Calu3 (cell line): ENCODE measurements around the gene UTP3. TPM values are rescaled to one million over a fixed set of nuclear protein-coding genes. Genes with fewer than 3 reads are reported as not detected.
"Not testable (repeated sequence)": the region's sequence is repeated elsewhere in the genome, so short reads cannot be mapped to it uniquely, and the experiment has no call there.

Source experiments
- BruUV-seq: library from RNA; stranded (reverse); fragments of 400-500 nt; replicated peaks from 2 replicates; lab custom pipeline; 2021; lab: Mats Ljungman, UMichigan
- CTCF ChIA-PET: fragments of 300-600 bp; sonication (Branson Sonifier 250); formaldehyde crosslinking; loops from one replicate; lab custom pipeline; 2022; ENCODE audit warnings: antibody characterized with exemption; lab: Charles Lee
- DNase-seq: peaks from one replicate; pipeline ENCODE4 v3.0.0; 2022
- H3K27ac Mint-ChIP-seq: one replicate; pipeline ENCODE4 v1.8.0; 2022; ENCODE audit warnings: mixed read lengths; ENCODE audit not compliant: unreplicated experiment
- H3K27me3 Mint-ChIP-seq: one replicate; pipeline ENCODE4 v1.8.0; 2022; ENCODE audit warnings: mixed read lengths; ENCODE audit not compliant: unreplicated experiment
- H3K36me3 Mint-ChIP-seq: one replicate; pipeline ENCODE4 v1.8.0; 2022; ENCODE audit warnings: mild to moderate bottlenecking, moderate library complexity, mixed read lengths; ENCODE audit not compliant: insufficient read depth, unreplicated experiment
- H3K4me1 Mint-ChIP-seq: one replicate; pipeline ENCODE4 v1.8.0; 2022; ENCODE audit warnings: mild to moderate bottlenecking, low read depth, mixed read lengths; ENCODE audit not compliant: unreplicated experiment
- H3K4me3 Mint-ChIP-seq: one replicate; pipeline ENCODE4 v1.8.0; 2022; ENCODE audit warnings: mild to moderate bottlenecking, low read depth, moderate library complexity, mixed read lengths; ENCODE audit not compliant: unreplicated experiment
- H3K9me3 Mint-ChIP-seq: one replicate; pipeline ENCODE4 v1.8.0; 2022; ENCODE audit warnings: low read depth, mixed read lengths; ENCODE audit not compliant: unreplicated experiment
- intact Hi-C: fragments of 100-400 bp; cut with micrococcal nuclease; formaldehyde crosslinking; loops from one replicate; pipeline ENCODE4 v1.10.0; 2022; ENCODE audit not compliant: unreplicated experiment
- total RNA-seq: library from RNA; stranded (reverse); gene quantifications from 2 replicates; pipeline ENCODE4 v1.2.3, GENCODE V29; 2022
- TF ChIP-seq, protein P1 (sequence below): fragments of 200-600 bp; IDR thresholded peaks from one replicate; pipeline ENCODE4 v1.8.0; 2022; ENCODE audit warnings: antibody characterized with exemption; ENCODE audit not compliant: unreplicated experiment

Gene UTP3
- total RNA-seq, 1 experiment from 2014 or later = 22.2 TPM

DNA sequence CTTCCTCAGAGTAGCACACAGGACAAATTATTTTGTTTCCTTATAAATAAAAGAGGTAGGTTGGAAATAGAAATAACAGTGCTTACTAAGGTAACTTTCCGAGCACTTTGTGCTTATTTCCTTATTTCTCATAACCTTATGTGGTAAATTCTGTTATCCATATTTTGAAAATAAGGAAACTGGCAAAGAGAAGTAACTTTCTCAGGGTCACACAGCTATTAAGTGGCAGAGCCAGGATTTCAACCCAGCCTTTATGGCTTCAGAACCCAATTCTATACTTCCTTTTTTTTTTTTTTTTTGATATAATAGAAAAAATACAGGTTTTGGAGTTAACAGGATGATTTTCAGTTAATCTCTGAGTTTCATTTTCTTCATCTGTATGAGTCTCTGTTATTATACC, 3.3 kb downstream of the UTP3 start:
- H3K4me3 Mint-ChIP-seq = no peak overlapping the region
- no peak overlapping the region for H3K27ac Mint-ChIP-seq
- H3K27me3 Mint-ChIP-seq = no peaks in the 10 kb centered on the region
- peaks cover 40% of the 10 kb centered on the region for H3K36me3 Mint-ChIP-seq
- CTCF ChIA-PET = no interaction called here
- peaks cover 13% of the 10 kb centered on the region for H3K4me1 Mint-ChIP-seq
- BruUV-seq = no TSS peak
- no peaks in the 10 kb centered on the region for H3K9me3 Mint-ChIP-seq
- TF ChIP-seq, protein P1, sequence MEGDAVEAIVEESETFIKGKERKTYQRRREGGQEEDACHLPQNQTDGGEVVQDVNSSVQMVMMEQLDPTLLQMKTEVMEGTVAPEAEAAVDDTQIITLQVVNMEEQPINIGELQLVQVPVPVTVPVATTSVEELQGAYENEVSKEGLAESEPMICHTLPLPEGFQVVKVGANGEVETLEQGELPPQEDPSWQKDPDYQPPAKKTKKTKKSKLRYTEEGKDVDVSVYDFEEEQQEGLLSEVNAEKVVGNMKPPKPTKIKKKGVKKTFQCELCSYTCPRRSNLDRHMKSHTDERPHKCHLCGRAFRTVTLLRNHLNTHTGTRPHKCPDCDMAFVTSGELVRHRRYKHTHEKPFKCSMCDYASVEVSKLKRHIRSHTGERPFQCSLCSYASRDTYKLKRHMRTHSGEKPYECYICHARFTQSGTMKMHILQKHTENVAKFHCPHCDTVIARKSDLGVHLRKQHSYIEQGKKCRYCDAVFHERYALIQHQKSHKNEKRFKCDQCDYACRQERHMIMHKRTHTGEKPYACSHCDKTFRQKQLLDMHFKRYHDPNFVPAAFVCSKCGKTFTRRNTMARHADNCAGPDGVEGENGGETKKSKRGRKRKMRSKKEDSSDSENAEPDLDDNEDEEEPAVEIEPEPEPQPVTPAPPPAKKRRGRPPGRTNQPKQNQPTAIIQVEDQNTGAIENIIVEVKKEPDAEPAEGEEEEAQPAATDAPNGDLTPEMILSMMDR = no peak
- DNase-seq = no peak
- intact Hi-C loops = no loop called here

- CTCF ChIA-PET, H3K4me1 Mint-ChIP-seq, BruUV-seq, H3K4me3 Mint-ChIP-seq, H3K27me3 Mint-ChIP-seq, DNase-seq, intact Hi-C loops, H3K9me3 Mint-ChIP-seq, H3K27ac Mint-ChIP-seq: not testable (repeated sequence)
- H3K36me3 Mint-ChIP-seq = peaks cover 18% of the 10 kb centered on the region
These were observed 6.3 kb downstream of the UTP3 start for GRCh38 chr4:70694633-70695032.

GRCh38 chr4:70698435-70698834, 10.1 kb downstream of the UTP3 start:
- H3K27ac Mint-ChIP-seq, H3K4me1 Mint-ChIP-seq, DNase-seq, intact Hi-C loops, BruUV-seq, H3K36me3 Mint-ChIP-seq, H3K9me3 Mint-ChIP-seq, H3K27me3 Mint-ChIP-seq, CTCF ChIA-PET, H3K4me3 Mint-ChIP-seq: not testable (repeated sequence)

DNA sequence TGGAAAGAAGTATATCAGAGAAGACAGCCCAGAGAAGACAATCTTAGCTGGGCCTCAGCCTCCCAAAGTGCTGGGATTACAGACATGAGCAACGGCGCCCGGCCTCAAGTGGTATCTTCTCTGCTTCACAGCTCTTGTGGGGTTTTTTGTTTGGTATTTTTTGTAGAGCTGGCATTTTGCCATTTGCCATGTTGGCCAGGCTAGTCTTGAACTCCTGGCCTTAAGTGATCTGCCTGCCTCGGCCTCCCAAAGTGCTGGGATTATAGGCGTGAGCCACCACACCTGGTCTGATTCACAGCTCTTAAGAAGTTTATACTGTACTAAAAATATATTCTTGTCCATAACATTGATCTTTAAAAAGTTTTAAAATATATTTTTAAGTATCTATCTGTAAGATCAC, 12.4 kb downstream of the UTP3 start:
- CTCF ChIA-PET = no interaction called here
- Mint-ChIP-seq H3K27me3 (no peaks in the 10 kb centered on the region), H3K9me3 (no peaks in the 10 kb centered on the region), H3K4me1 (no peaks in the 10 kb centered on the region), H3K4me3 (no peak overlapping the region), H3K27ac (no peak overlapping the region), H3K36me3 (peaks cover 17% of the 10 kb centered on the region)
- no peak for DNase-seq
- BruUV-seq = no TSS peak
- intact Hi-C loops = loop anchor here (10.0 kb wide), 1 partner anchor 134 kb away; the partner anchor contains the start of gene GRSF1
- TF ChIP-seq, protein P1 = no peak

- H3K27me3 Mint-ChIP-seq = no peaks in the 10 kb centered on the region
- DNase-seq = no peak
- H3K4me1 Mint-ChIP-seq = no peaks in the 10 kb centered on the region
- H3K4me3 Mint-ChIP-seq = no peak overlapping the region
- peaks cover 20% of the 10 kb centered on the region for H3K36me3 Mint-ChIP-seq
- TF ChIP-seq, protein P1 = no peak
- no TSS peak for BruUV-seq
- intact Hi-C loops = loop anchor here (10.0 kb wide), 1 partner anchor 134 kb away; the partner anchor contains the start of gene GRSF1
- H3K9me3 Mint-ChIP-seq = no peaks in the 10 kb centered on the region
- H3K27ac Mint-ChIP-seq = no peak overlapping the region
- CTCF ChIA-PET = no interaction called here
These were observed 12.9 kb downstream of the UTP3 start for GRCh38 chr4:70701271-70701670.

DNA sequence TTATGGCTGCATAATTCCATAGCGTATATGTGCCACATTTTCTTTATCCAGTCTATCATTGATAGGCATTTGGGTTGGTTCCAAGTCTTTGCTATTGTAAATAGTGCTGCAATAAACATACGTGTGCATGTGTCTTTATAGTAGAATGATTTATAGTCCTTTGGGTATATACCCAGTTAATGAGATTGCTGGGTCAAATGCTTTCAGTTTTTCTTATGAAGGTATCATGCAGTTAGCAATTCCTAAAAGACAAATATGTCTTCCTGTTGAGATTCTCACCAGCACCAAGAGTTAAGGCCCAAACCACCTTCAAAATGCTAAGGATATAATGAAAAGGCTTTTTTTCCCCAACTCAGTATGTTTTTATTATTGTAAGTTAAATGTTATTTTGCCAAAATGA, 14.3 kb downstream of the UTP3 start:
- DNase-seq, CTCF ChIA-PET, BruUV-seq, H3K4me1 Mint-ChIP-seq, H3K4me3 Mint-ChIP-seq, H3K27me3 Mint-ChIP-seq, H3K27ac Mint-ChIP-seq, H3K9me3 Mint-ChIP-seq: not testable (repeated sequence)
- peaks cover 22% of the 10 kb centered on the region for H3K36me3 Mint-ChIP-seq
- intact Hi-C loops = loop anchor here (10.0 kb wide), 1 partner anchor 132 kb away; the partner anchor contains the start of gene GRSF1
